ENCODE data around the gene GSG1L2.

Gene GSG1L2

DNA sequence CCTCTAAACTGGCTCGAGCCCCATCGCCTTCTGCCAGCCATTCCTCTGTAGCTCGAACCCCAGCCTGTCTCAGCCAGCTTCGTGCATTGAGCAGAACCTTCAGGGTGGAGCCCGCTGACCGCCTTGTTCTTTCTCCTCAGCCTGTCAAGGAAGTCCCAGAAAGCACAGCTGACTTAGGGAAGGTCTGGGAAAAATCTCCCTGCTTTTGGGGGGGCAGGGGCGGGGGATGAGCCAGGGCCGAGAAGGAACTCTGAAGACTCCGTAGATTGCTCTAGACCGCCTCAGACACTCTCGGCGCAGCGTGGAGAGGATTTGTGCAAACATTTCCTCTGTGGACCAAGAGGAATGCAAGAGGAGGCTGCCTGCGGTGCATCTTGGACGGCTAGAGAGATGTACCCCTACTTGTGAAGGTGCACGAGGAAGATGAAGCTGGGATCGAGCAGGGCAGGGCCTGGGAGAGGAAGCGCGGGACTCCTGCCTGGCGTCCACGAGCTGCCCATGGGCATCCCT is 3.8 kb upstream of the GSG1L2 start, which contains the start of gene GLP2R:
Gene GLP2R, plus strand, starts transcription at position 284 of the 510 bp plus-strand sequence. Its CDS starts 140 bp downstream, at position 424.
- in situ Hi-C loops (cut with MboI; ENCODE audit: low sequenced_read_pairs): no loop called here

DNA sequence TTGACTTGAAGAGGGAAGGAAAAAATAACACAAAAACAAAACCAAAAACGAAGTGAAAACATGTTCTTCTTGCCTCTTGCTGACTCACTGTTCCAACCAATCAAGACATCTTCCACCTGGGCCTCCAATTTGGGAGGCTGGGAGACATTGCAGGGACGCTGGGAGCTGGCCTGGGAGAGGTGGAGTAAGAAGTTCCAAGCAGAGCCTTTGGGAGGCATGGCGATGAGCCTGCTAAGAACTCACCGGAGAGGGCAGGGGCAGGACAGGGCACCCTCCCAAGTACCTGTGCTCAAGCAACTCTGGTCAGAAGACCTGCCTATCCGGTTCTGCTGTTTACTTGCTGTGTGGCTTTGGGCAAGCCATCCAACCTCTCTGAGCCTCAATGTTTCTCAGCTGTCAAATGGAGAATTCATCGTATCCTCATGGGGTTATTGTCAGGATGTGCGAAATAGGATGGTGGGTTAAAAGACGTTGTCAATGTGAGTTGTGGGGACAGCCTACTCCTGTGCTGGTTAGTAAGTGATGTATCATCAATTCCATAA is 3.0 kb upstream of the GSG1L2 start:
- in situ Hi-C loops (cut with MboI; ENCODE audit: low sequenced_read_pairs): no loop called here

DNA sequence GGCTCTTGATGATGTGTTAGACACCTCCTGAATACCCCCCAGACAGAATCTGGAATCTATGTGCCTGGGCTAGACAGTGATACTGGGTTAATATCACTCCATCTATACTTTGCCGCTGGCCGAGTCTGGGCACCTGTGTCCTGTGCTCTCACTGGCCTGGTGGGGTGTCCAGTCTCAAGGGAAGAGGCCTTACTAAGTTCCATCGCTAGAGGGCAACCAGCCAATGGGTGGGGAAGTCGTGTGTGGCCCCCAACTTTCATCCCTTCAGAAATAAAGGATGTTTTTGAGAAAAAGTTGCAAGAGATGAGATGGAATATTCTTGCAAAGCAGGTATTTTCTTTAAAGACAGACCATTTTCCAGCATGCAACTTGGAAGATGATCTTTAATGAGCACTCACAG is 2.2 kb upstream of the GSG1L2 start:
- in situ Hi-C loops (cut with MboI; ENCODE audit: low sequenced_read_pairs): no loop called here

GRCh38 chr17:9820448-9820847 is 1.4 kb downstream of the GSG1L2 start:
- in situ Hi-C loops (cut with MboI; ENCODE audit: low sequenced_read_pairs): no loop called here

- in situ Hi-C loops (cut with MboI; ENCODE audit: low sequenced_read_pairs): no loop called here
These were observed 3.1 kb downstream of the GSG1L2 start for GRCh38 chr17:9818760-9819159.

- in situ Hi-C loops (cut with MboI; ENCODE audit: low sequenced_read_pairs): no loop called here
These were observed 4.8 kb downstream of the GSG1L2 start for GRCh38 chr17:9817086-9817485.

DNA sequence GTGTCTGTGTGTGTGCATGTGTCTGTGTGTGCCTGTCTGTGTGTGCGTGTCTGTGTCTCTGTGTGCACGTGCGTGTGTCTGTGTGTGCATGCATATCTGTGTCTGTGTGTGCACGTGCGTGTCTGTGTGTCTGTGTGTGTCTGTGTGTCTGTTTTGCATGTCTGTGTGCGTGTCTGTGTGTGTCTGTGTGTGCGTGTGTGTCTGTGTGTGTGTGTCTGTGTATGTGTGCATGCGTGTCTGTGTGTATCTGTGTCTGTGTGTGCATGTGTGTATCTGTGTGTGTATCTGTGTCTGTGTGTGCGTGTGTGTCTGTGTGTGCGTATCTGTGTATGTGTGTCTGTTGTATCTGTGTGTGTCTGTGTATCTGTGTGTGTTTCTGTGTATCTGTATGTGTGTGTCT is 5.4 kb downstream of the GSG1L2 start:
- in situ Hi-C loops (cut with MboI; ENCODE audit: low sequenced_read_pairs): no loop called here

DNA sequence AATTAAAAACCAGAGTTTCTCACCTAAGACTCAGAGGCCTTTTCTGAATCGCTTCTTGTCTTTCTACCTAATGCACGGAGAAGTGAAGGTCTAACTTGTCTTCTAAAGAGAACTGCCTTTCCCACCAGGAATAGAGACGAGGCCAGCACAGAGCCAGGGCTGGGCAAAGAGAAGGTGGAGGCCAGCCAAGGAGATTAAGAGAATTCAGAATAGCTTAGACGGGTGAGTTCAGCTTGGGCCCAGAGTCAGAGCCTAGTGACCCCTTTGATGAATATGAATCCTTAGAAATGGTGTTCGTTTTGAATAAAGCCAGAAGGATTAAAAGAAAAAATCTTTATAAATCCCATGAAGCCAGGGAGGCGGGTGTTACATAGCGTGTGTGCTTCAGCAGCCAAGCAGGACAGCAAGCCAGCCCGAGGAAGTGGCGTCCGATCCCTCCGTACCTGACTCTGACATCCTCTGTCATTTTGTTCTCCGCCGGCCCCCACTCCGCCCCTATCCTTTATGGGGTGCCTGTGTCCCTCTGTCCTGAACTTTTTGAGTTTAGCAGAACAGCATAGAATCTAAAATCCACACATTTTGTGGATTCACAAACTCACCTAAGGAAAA is 7.4 kb downstream of the GSG1L2 start:
- in situ Hi-C loops (cut with MboI; ENCODE audit: low sequenced_read_pairs): no loop called here

DNA sequence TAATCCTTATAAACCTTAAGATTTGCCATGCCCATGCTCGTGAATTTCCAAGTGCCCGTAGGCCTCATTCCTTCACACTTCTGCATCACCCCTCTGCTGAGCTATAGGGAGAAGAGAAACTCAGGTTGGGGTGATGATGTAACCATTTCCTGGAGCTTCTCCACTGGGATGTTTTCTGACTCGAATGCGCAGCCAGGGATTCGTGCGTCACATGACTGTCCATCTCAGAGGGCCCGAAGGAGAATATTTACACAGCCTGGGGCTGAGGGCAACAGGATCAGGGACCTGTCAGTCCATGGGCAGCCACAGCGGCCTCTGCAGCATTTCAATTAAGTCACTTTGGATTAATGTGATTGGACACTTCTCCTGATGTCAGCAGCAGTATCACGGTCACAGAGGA is 8.7 kb downstream of the GSG1L2 start:
- in situ Hi-C loops (cut with MboI; ENCODE audit: low sequenced_read_pairs): no loop called here

DNA sequence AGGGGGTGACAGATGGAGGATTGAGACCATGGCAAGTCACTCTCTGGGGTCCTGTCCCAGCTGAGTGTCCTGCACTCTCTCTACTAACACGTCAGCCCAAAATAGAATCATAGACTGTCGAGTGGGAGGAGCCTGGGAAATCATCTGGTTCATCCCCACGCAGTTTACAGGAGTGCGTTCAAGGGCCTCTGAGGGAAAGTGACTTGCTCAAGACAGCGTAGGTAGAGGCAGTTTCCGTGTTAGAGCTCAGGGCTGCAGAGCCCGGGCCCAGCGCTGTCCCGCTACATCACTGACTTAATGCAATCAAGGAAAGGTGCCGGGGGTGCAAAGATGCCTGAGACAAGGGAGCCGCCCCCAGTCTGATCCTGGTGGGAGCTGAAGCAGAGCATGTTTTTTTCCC is 10.3 kb downstream of the GSG1L2 start:
- in situ Hi-C loops (cut with MboI; ENCODE audit: low sequenced_read_pairs): no loop called here

GRCh38 chr17:9811086-9811485 is 10.8 kb downstream of the GSG1L2 start:
- in situ Hi-C loops (cut with MboI; ENCODE audit: low sequenced_read_pairs): no loop called here

GRCh38 chr17:9810100-9810949 is 11.6 kb downstream of the GSG1L2 start:
- in situ Hi-C loops (cut with MboI; ENCODE audit: low sequenced_read_pairs): no loop called here

DNA sequence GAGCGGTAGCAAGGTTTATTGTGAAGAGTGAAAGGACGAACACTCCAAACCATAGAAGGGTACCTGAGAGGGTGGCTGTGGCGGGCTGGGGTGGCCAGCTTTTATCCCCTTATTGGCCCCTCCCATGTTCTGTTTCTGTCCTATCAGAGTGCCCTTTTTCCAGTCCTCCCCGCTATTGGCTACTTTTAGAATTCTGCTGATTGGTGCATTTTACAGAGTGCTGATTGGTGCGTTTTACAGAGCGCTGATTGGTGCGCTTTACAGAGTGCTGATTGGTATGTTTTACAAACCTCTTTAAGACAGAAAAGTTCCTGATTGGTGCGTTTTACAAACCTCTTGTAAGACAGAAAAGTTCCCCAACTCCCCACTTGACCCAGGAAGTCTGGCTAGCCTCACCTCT is 12.5 kb downstream of the GSG1L2 start:
- in situ Hi-C loops (cut with MboI; ENCODE audit: low sequenced_read_pairs): no loop called here

- in situ Hi-C loops (cut with MboI; ENCODE audit: low sequenced_read_pairs): no loop called here
These were observed 15.2 kb downstream of the GSG1L2 start for GRCh38 chr17:9806699-9807098.

GRCh38 chr17:9805769-9806168 is 16.1 kb downstream of the GSG1L2 start:
- in situ Hi-C loops (cut with MboI; ENCODE audit: low sequenced_read_pairs): no loop called here

- in situ Hi-C loops (cut with MboI; ENCODE audit: low sequenced_read_pairs): no loop called here
These were observed 19.2 kb downstream of the GSG1L2 start for GRCh38 chr17:9802697-9803096.

GRCh38 chr17:9802294-9802693 is 19.6 kb downstream of the GSG1L2 start:
- in situ Hi-C loops (cut with MboI; ENCODE audit: low sequenced_read_pairs): no loop called here

DNA sequence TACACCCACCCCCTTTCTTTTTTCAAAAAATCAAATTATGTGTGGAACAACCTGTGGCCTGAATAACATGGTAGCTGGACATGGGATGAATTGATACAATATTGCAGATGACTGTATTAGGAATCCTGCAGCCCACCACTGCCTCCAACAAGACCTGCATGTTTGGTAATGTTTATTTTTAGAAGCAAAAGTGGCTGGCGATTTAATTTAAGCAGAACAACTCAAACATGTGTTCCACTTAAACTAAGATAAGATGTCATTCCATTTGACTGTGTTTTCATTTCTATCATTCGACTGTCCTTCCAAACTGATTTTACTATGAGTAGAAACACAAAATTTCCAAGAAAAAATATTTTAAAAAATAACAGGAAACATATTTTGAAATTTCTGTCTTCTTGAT is 20.4 kb downstream of the GSG1L2 start:
- in situ Hi-C loops (cut with MboI; ENCODE audit: low sequenced_read_pairs): no loop called here

- in situ Hi-C loops (cut with MboI; ENCODE audit: low sequenced_read_pairs): no loop called here
These were observed 23.2 kb downstream of the GSG1L2 start for GRCh38 chr17:9798724-9799123.

DNA sequence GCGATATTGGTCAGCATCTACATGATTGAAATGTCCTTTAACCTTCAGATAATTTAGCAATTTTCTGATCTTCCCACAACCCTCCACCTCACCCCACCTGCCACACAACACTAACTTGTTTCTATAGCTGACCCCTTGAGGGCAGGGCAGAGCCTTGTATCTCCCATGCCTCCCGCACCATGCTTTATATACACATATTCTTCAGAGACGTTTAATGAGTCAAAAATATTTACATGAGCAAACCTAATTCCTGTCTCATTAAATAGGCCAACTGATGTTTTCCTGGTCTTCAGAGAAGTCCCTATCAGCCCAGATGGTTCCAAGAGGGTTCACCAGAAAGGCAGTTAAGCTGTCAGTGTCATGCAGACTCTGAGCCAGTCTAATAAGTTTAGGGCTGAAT is 23.9 kb downstream of the GSG1L2 start:
- in situ Hi-C loops (cut with MboI; ENCODE audit: low sequenced_read_pairs): no loop called here

DNA sequence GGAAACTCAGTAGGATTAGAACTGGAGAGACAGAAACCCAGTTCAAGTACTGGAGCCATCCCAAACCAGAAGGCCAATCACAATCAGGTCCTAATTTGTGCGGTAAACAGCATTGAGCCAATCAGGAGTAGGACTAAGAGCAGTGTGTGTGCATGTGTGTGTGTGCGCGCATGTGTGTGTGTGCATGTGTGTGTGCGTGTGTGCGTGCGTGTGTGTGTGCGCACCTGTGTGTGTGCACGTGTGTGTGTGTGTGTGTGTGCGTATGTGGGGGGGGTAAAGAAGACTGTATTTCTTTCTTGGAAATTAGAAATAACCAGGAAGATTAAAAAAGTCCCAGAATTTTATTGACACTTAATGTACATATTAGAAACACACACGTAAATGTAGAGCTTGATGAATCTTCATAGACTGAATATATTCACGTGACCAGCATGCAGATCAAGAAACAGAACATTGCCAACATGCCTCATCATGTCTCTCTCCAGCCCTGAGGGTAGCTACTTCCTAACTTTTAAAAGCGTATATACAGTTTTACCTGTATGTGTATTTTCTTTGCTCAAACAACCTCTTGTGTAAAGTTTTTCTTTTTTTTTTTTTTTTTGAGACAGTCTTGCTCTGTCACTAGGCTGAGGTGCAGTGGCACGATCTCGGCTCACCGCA is 29.6 kb downstream of the GSG1L2 start:
- in situ Hi-C loops (cut with MboI; ENCODE audit: low sequenced_read_pairs): no loop called here

Measured in HL-60/S4 (cell line).